ENCODE measurements around the gene PRCD.
"Not testable (repeated sequence)": the region's sequence is repeated elsewhere in the genome, so short reads cannot be mapped to it uniquely, and the experiment has no call there.

PRCD gene

DNA sequence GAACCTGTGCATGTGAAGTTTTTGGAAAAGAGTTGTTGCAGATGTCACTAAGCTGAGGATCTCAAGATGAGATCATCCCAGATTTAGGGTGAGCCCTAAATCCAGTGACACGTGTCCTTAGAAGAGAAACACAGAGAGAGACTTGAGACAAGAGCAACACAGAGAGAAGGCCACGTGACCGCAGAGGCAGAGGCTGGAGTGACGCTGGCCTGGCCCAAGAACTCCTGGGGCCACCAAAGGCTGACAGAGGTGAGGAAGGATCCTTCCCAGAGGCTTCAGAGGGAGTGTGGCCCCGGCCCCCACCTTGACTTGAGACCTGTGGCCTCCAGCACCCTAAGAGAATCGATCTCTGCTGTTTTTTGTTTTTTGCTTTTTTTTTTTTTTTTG lies 26.5 kb upstream of the PRCD start:
- H3K4me3 ChIP-seq (replicated peaks; ENCODE audit: low read depth, low read length) = no peak overlapping the region
- DNase-seq (ENCODE audit: low read depth) = no peak
- TF ChIP-seq, protein P1, sequence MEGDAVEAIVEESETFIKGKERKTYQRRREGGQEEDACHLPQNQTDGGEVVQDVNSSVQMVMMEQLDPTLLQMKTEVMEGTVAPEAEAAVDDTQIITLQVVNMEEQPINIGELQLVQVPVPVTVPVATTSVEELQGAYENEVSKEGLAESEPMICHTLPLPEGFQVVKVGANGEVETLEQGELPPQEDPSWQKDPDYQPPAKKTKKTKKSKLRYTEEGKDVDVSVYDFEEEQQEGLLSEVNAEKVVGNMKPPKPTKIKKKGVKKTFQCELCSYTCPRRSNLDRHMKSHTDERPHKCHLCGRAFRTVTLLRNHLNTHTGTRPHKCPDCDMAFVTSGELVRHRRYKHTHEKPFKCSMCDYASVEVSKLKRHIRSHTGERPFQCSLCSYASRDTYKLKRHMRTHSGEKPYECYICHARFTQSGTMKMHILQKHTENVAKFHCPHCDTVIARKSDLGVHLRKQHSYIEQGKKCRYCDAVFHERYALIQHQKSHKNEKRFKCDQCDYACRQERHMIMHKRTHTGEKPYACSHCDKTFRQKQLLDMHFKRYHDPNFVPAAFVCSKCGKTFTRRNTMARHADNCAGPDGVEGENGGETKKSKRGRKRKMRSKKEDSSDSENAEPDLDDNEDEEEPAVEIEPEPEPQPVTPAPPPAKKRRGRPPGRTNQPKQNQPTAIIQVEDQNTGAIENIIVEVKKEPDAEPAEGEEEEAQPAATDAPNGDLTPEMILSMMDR (IDR thresholded peaks at IDR 0.05; ENCODE audit: low read length, missing control alignments) = no peak

DNA sequence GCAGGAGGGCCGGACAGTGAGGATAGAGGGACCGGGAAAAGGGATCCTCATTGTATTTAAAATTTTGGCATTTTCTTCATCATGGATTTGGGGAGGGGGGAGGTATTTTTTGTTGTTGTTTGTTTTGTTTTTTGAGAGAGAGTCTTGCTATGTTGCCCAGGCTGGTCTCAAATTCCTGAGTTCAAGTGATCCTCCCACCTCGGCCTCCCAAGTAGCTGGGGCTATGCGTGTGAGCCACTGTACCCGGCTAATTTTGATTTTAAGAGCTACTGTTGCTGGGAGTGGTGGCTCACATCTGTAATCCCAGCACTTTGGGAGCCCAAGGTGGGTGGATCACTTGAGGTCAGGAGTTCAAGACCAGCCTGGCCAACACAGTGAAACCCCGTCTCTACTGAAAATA lies 25.5 kb upstream of the PRCD start:
- not testable (repeated sequence) for DNase-seq (ENCODE audit: low read depth); H3K4me3 ChIP-seq (replicated peaks; ENCODE audit: low read depth, low read length)

DNA sequence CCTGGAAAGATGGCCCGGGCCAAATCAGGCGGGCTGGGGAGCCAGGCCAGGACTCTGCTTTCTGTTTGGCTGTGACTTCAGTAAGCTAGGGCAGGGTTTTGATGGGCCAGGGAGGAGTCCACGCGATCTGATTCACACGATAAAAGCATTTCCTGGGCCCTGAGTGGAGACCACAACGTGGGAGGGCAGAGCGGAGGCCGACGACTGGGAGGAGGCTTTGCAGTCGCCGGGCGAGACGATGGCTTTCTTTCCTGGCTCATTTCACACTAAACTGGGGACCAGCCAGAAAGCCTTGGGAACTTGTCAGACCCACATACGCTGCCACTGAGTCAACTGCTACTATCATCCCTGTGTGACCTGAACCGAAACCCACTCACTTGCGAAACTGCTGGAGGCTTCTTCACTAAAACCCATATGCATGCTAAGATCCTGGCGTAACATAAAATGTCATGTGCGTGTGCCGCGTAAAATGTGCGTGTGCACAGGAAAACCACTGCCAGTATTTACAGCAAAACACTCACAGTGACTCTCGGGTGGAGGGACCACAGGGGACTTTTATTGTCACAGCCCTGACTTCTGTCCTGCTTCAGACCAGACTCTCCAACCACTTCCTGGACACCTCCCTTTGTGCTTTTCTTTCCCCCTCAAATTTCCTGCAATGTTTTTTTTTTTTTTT lies 24.4 kb upstream of the PRCD start:
- DNase-seq (ENCODE audit: low read depth) = peak; percentile 97
- H3K4me3 ChIP-seq (replicated peaks; ENCODE audit: low read depth, low read length) = peak overlapping the region; percentile 23
- TF ChIP-seq, protein P1 (IDR thresholded peaks at IDR 0.05; ENCODE audit: low read length, missing control alignments) = no peak

DNA sequence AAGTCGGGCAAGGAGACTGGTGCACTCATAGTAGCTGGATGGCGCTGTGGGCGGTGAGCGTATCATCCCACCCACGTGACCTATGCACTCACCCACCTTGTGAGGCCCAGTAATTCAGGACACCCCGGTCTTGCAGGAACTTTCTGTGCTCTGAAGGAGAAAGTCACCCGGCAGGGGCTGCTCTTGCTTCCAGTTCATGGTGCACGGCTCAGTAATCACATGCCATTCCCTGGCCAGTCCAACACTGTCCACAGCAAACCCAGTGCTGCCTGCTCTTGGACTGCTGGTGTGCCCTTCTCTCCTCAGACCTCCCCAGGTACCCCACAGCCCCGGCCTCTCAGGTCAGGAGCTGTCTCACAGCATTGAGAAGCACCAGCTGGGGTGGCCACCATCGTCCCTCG lies 22.2 kb upstream of the PRCD start:
- TF ChIP-seq, protein P1 (IDR thresholded peaks at IDR 0.05; ENCODE audit: low read length, missing control alignments) = no peak
- no peak overlapping the region for H3K4me3 ChIP-seq (replicated peaks; ENCODE audit: low read depth, low read length)
- no peak for DNase-seq (ENCODE audit: low read depth)

DNA sequence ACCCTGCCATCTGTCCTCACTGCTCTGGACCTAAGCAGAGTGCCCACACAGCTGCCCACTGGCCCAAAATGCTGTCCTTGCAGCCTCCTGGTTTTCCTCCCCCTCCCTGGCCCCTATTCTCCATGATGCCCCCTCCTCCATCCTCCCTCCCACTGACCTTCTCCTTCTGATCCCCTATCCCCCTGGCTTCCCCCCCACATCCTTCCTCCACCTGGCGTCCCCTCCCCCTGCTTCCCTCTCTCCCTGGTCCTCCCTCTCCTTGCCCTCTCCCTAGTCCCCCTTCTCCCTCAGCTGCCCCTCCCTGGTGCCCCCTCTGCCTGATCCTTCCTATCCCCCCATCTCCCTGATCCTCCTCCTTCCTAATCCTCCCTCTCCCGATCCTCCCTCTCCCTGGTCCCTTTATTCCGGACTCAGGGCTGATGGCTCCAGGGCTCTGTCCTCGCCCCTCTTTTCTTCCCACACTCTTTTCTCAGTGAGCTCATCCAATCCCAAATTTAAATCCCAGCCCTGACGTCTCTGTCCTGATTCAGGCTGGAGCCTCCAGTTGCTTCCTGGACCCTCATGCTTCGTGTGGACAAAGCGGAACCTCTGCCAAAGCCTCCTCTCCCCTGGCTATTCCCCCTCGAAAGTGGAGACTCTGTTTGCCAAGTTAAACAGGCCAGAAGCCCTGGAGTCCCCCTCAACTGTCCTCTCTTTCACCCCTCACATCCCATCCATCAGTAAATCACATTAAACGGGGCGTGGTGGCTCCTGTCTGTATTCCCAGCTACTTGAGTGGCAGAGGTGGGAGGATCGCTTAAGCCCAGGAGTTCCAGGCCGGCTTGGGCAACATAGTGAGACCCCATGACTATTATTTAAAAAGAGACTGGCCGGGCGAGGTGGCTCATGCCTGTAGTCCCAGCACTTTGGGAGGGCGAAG lies 20.5 kb upstream of the PRCD start:
- no peak for DNase-seq (ENCODE audit: low read depth)
- no peak overlapping the region for H3K4me3 ChIP-seq (replicated peaks; ENCODE audit: low read depth, low read length)
- TF ChIP-seq, protein P1 (IDR thresholded peaks at IDR 0.05; ENCODE audit: low read length, missing control alignments) = no peak

DNA sequence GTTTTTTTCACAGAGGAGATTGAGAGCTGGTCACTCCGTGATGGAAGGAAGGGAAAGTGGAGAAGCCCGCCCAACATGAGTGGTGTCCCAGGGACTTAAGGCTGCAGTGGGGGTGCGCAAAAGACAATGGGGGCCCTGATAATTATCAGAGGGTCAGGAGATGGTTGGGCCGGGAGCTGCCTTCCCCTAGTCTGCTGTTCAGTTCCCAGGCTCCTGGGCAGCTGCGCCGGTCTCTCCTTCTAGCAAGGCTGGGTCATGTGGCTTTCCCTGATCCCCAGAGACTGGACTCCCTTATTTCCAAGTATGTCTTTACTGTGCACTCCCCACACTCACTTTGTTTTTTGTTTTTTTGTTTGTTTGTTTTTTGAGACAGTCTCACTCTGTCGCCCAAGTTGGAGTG lies 18.6 kb upstream of the PRCD start:
- DNase-seq (ENCODE audit: low read depth) = no peak
- TF ChIP-seq, protein P1 (IDR thresholded peaks at IDR 0.05; ENCODE audit: low read length, missing control alignments) = no peak
- H3K4me3 ChIP-seq (replicated peaks; ENCODE audit: low read depth, low read length) = no peak overlapping the region

DNA sequence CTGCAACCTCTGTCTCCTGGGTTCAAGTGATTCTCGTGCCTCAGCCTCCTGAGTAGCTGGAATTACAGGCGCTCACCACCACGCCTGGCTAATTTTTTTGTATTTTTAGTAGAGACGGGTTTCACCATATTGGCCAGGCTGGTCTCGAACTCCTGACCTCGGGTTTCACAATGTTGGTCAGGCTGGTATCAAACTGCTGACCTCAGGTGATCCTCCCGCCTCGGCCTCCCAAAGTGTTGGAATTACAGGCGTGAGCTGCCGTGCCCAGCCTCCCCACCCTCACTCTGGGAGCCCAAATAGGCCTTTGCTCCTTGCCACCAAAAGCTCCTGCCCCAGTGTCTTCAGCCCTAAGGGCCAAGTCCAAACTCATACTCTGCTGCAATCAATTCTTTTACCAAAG lies 18.2 kb upstream of the PRCD start:
- DNase-seq (ENCODE audit: low read depth); H3K4me3 ChIP-seq (replicated peaks; ENCODE audit: low read depth, low read length): not testable (repeated sequence)

Measured in fibroblast of pulmonary artery (primary cell).